B cell (primary cell): ENCODE data around the gene SPEG. TPM values are rescaled to one million over a fixed set of nuclear protein-coding genes. Genes with fewer than 3 reads are reported as not detected.

Experiments
- ATAC-seq: fragments of 200-7000 bp; cut with Tn5 transposase; one replicate; pipeline ENCODE4 v1.10.0; 2021; ENCODE audit warnings: low read depth, mild to moderate bottlenecking, moderate number of reproducible peaks, moderate library complexity
- CTCF ChIA-PET: fragments of 350-600 bp; sonication (Branson Sonifier 250); formaldehyde crosslinking; loops from one replicate; lab custom pipeline; 2021; ENCODE audit warnings: antibody characterized with exemption, inconsistent platforms; lab: Charles Lee
- POLR2A ChIA-PET: fragments of 350-600 bp; sonication (Branson Sonifier 250); formaldehyde crosslinking; loops from one replicate; lab custom pipeline; 2021; ENCODE audit warnings: antibody characterized with exemption; lab: Charles Lee
- DNase-seq: peaks from one replicate; pipeline ENCODE4 v3.0.0; 2013
- H2AFZ ChIP-seq: 2 replicates; pipeline ENCODE4 v1.6.1; 2012; ENCODE audit warnings: mild to moderate bottlenecking, low read depth, low read length; ENCODE audit not compliant: insufficient read depth, poor library complexity, severe bottlenecking
- H3K27ac ChIP-seq, 2 donors: 1 replicate in 1 of 2; 2 replicates in 1 of 2; pipeline ENCODE4 v1.5.1; 2012 to 2013; ENCODE audit warnings: low read length in 2 of 2, mild to moderate bottlenecking in 2 of 2, moderate library complexity in 1 of 2
- H3K27me3 ChIP-seq, 4 experiments: fragments of 200-600 bp in 1 of 4; sonication (generic) in 1 of 4; replicated peaks in 1 of 4; 1 replicate in 2 of 4; 2 replicates in 2 of 4; pipeline versions ENCODE4 v1.6.1 to v1.7.0; 2013 to 2016; ENCODE audit warnings: low read length in 3 of 4, mild to moderate bottlenecking in 2 of 4, mixed read lengths in 1 of 4, moderate library complexity in 1 of 4; ENCODE audit not compliant: insufficient read depth in 4 of 4, control insufficient read depth in 3 of 4; ENCODE audit errors: control extremely low read depth in 1 of 4
- H3K36me3 ChIP-seq, 2 experiments: replicated peaks in 1 of 2; 1 replicate in 1 of 2; 2 replicates in 1 of 2; pipeline versions ENCODE4 v1.6.1 to v1.7.1; 2013; ENCODE audit warnings: low read length in 1 of 2; ENCODE audit not compliant: insufficient read depth in 2 of 2, control insufficient read depth in 1 of 2; ENCODE audit errors: control extremely low read depth in 1 of 2, extremely low read depth in 1 of 2
- H3K4me1 ChIP-seq, 2 donors: fragments of 200-600 bp in 1 of 2; sonication (generic) in 1 of 2; 1 replicate in 1 of 2; 2 replicates in 1 of 2; pipeline versions ENCODE4 v1.5.1 to v1.6.1; 2013 to 2017; ENCODE audit warnings: low read length in 2 of 2; ENCODE audit not compliant: control insufficient read depth in 2 of 2, insufficient read depth in 2 of 2
- H3K4me2 ChIP-seq: replicated peaks from 2 replicates; pipeline ENCODE3; 2012; ENCODE audit warnings: mild to moderate bottlenecking, low read depth, low read length; ENCODE audit not compliant: poor library complexity, severe bottlenecking
- H3K4me3 ChIP-seq, 5 experiments: fragments of 200-600 bp in 1 of 5; sonication (generic) in 1 of 5; 1 replicate in 3 of 5; 2 replicates in 2 of 5; pipeline versions ENCODE4 v1.5.1 to v1.7.0; 2011 to 2016; ENCODE audit warnings: low read length in 4 of 5, mild to moderate bottlenecking in 4 of 5, low read depth in 2 of 5, control low read depth in 1 of 5, moderate library complexity in 1 of 5; ENCODE audit not compliant: insufficient read depth in 1 of 5; ENCODE audit errors: control extremely low read depth in 1 of 5, extremely low read depth in 1 of 5
- H3K79me2 ChIP-seq: fragments of 200-600 bp; sonication (generic); one replicate; pipeline ENCODE4 v1.6.0; 2016; ENCODE audit warnings: low read length; ENCODE audit not compliant: control insufficient read depth, insufficient read depth
- H3K9ac ChIP-seq: fragments of 200-600 bp; sonication (generic); 2 replicates; pipeline ENCODE4 v1.6.1; 2017; ENCODE audit warnings: mild to moderate bottlenecking, low read length, moderate library complexity
- H3K9me3 ChIP-seq, 3 donors: one replicate each; pipeline versions ENCODE4 v1.6.1 to v1.7.1; 2013; ENCODE audit warnings: low read length in 2 of 3; ENCODE audit not compliant: control insufficient read depth in 2 of 3, insufficient read depth in 1 of 3; ENCODE audit errors: control extremely low read depth in 1 of 3
- H4K20me1 ChIP-seq: 2 replicates; pipeline ENCODE4 v1.6.0; 2012; ENCODE audit warnings: mild to moderate bottlenecking, low read length; ENCODE audit not compliant: insufficient read depth, control insufficient read depth, poor library complexity, severe bottlenecking
- H3K27ac Mint-ChIP-seq: one replicate; pipeline ENCODE4 v1.8.0; 2021; ENCODE audit warnings: mixed read lengths
- H3K27me3 Mint-ChIP-seq: one replicate; pipeline ENCODE4 v1.8.0; 2021; ENCODE audit warnings: mixed read lengths
- H3K4me1 Mint-ChIP-seq: one replicate; pipeline ENCODE4 v1.8.0; 2021; ENCODE audit warnings: mixed read lengths
- H3K4me3 Mint-ChIP-seq: one replicate; pipeline ENCODE4 v1.8.0; 2021; ENCODE audit warnings: mixed read lengths
- H3K9me3 Mint-ChIP-seq: one replicate; pipeline ENCODE4 v1.8.0; 2022; ENCODE audit warnings: mixed read lengths; ENCODE audit not compliant: insufficient read depth
- EZH2 ChIP-seq: IDR thresholded peaks from 2 replicates; pipeline ENCODE4 v1.6.1; 2012; ENCODE audit warnings: borderline replicate concordance, low read depth, mild to moderate bottlenecking, moderate library complexity, low read length; ENCODE audit not compliant: insufficient read depth, poor library complexity, severe bottlenecking
- WGBS: methylation state at CpG from one replicate; pipeline ENCODE4 v1.1.5; 2013; ENCODE audit warnings: missing lambda C conversion rate; ENCODE audit not compliant: insufficient coverage; 5-methylcytosine and 5-hydroxymethylcytosine counted together
- intact Hi-C: fragments of 100-400 bp; cut with micrococcal nuclease; formaldehyde crosslinking; loops from one replicate; pipeline ENCODE4 v1.10.0; 2022
- polyA plus RNA-seq: library from polyadenylated mRNA; depleted of rRNA; stranded (reverse); fragments of >200 nt; gene quantifications from 2 replicates; pipeline ENCODE4 v1.2.3, GENCODE V29; 2012
- total RNA-seq, 2 donors: library from RNA; stranded (reverse); fragments of 120-200 nt in 1 of 2; gene quantifications; 1 replicate in 1 of 2; 2 replicates in 1 of 2; pipeline versions ENCODE4 v1.2.3 to v1.2.4, GENCODE V29; 2013 to 2022
- TF ChIP-seq, protein P1 (sequence below): fragments of 200-600 bp; IDR thresholded peaks from one replicate; pipeline ENCODE4 v1.8.0; 2022; ENCODE audit warnings: antibody characterized with exemption, mild to moderate bottlenecking

Gene SPEG
- total and polyA plus RNA-seq, 2 donors (not counting 1 experiment from before 2014, with no cell fraction given), result 0.03 to 0.74 TPM

DNA sequence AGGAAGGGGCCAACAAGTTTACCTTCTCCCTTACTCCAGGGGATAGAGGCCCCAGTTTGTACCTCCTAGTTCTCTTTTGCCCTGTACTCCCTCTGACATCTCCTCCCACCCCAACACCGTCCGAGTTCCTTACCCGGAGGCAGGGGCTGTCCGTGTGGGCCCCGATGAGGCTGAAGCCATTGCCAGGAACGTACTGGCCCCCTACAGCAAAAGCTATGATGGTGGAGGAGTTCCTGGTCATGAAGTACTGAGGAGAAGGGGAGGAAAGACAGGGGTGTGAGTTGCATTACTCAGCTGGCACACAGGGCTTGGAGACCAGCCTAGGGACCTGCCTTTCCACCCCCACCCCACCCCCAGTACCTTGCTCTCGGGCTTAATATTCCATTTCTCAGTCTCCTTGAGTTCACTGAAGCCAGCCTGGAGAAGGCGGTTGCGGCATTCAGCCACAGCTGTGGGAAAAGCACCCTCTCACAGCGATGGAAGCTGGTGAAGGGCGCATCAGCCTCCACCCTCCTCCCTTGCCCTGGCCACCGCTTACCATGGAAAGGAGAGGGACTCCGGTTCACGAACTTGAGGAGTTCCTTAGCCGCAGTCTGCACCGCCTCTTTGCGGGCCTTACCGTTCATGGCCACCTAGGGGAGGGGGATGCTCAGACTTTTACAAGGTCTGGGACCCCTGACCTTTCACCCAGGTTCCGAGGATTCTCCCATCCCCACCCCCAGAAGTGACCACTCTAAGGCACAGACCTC, 47.9 kb upstream of the SPEG start:
- DNase-seq (no peak), ATAC-seq (no peak)
- no peaks in the 10 kb centered on the region for H3K9me3 ChIP-seq
- CTCF ChIA-PET, result interaction anchor here (0.9 to 6.0 kb wide), 7 partner anchors 12 to 227 kb away, joined by 3 to 32 read pairs (median 4); partner anchors contain the start of genes DNAJB2 and ZFAND2B
- peaks cover 15 to 18% of the 10 kb centered on the region in 2 donors for H3K4me1 ChIP-seq
- peak overlapping the region; percentile 85 for H2AFZ ChIP-seq
- H3K27ac ChIP-seq, result peak overlapping the region; percentile 97
- peak overlapping the region; percentile 39 to 95 (median 86) for H3K4me3 ChIP-seq
- POLR2A ChIA-PET, result interaction anchor here (1.4 to 2.6 kb wide), 3 partner anchors 106 to 210 kb away, joined by 3 to 12 read pairs (median 10); partner anchors contain the start of genes CNPPD1 and GMPPA
- no peak for TF ChIP-seq EZH2
- TF ChIP-seq, protein P1, sequence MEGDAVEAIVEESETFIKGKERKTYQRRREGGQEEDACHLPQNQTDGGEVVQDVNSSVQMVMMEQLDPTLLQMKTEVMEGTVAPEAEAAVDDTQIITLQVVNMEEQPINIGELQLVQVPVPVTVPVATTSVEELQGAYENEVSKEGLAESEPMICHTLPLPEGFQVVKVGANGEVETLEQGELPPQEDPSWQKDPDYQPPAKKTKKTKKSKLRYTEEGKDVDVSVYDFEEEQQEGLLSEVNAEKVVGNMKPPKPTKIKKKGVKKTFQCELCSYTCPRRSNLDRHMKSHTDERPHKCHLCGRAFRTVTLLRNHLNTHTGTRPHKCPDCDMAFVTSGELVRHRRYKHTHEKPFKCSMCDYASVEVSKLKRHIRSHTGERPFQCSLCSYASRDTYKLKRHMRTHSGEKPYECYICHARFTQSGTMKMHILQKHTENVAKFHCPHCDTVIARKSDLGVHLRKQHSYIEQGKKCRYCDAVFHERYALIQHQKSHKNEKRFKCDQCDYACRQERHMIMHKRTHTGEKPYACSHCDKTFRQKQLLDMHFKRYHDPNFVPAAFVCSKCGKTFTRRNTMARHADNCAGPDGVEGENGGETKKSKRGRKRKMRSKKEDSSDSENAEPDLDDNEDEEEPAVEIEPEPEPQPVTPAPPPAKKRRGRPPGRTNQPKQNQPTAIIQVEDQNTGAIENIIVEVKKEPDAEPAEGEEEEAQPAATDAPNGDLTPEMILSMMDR, result no peak
- H3K79me2 ChIP-seq, result peaks cover 19% of the 10 kb centered on the region
- no peaks in the 10 kb centered on the region for H3K27me3 ChIP-seq
- intact Hi-C loops, result loop anchor here (1.0 to 5.0 kb wide), 6 partner anchors 89 to 1169 kb away; partner anchors contain the start of genes ARPC2, CTDSP1 and NHEJ1
- peak overlapping the region; percentile 92 for H3K4me2 ChIP-seq
- H3K27me3 Mint-ChIP-seq, result no peaks in the 10 kb centered on the region
- H3K27ac Mint-ChIP-seq, result peak overlapping the region; percentile 93
- H3K4me3 Mint-ChIP-seq, result peak overlapping the region; percentile 95
- H4K20me1 ChIP-seq, result no peaks in the 10 kb centered on the region
- peaks cover 13% of the 10 kb centered on the region for H3K4me1 Mint-ChIP-seq
- WGBS, result 33% methylated on average over 13 of the region's 19 CpGs
- peak overlapping the region; percentile 90 for H3K9ac ChIP-seq
- H3K9me3 Mint-ChIP-seq, result no peaks in the 10 kb centered on the region
- peaks cover 0 to 44% of the 10 kb centered on the region in 2 experiments for H3K36me3 ChIP-seq
